ENCODE results near the gene AMBP.
A peak's percentile ranks its signal among the peaks of the same experiment; 100 is the strongest.

Gene AMBP

DNA sequence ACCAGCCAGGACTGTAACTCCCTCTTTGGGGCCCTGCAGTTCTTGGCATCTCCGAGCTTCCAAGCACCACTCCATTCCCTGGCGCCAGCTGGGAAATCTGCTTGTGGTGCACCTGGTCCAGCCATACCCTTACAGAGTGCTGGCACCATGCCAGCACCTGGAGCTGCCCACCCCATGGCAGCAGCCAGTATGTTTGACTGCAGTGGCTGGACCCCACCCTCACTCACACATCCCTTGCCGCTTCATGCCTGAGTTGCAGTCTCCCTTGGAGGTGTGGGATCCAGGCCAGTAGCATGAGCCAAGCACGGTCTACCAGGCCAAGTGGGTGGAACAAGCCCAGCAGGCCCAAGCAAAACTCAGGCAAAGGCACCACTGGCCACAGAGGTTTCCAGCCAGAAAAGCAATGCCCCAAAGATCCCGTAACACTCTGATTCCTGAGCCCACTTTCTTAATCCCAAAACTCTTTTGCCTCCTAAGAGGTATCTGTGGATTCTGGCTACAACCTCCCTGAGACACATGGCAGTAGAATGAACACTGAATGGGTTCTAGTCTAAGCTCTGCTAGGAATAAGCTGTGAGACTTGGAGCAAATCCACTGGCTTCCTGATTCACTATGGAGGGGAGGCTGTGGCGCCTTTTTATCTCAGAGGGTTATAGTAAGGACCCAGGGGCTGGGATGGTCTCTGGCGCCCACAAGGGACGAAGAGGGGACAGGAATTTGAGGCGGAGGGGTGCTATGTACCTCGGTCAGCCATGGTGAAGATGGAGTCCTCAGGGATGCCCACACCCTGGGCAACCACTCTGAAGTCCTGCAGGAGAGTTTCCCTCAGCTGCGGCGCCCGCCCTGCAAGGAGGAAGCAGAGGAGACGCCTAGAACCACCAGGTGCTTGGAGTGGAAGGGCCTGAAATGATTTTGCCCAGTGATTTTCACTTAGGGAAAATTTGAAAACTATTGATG is 5.6 kb downstream of the AMBP start:
- DNase-seq = peak in 1 of 2 donors; percentile 34

DNA sequence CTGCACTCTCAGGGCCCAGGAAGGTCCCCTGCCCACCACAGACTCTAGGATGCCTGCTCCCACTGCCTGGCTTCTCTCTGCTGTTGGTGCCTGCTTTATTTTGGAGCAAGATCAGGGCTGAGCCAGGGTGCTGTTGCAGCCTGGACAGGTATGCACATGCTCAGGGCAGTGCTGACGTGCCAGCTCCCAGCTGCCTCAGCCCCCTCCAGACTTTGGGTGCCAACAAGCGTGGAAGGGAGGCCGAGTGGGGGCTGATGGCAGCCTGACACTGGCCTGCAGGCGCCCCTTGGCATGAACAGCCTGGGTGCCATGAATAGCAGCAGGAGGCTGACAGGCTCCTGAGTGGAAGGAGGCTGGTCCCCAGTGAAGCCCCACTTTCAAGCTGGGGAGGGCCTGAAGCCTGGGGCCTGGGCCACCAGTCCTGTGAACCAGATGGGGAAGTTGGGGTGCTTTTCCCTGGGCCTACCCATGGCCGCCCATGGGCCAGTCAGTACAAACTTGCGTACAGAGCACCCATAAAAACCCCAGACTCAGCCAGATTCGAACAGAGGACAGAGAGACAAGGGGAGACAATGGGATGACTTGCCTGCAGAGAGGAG is 6.8 kb downstream of the AMBP start:
- DNase-seq = no peak

DNA sequence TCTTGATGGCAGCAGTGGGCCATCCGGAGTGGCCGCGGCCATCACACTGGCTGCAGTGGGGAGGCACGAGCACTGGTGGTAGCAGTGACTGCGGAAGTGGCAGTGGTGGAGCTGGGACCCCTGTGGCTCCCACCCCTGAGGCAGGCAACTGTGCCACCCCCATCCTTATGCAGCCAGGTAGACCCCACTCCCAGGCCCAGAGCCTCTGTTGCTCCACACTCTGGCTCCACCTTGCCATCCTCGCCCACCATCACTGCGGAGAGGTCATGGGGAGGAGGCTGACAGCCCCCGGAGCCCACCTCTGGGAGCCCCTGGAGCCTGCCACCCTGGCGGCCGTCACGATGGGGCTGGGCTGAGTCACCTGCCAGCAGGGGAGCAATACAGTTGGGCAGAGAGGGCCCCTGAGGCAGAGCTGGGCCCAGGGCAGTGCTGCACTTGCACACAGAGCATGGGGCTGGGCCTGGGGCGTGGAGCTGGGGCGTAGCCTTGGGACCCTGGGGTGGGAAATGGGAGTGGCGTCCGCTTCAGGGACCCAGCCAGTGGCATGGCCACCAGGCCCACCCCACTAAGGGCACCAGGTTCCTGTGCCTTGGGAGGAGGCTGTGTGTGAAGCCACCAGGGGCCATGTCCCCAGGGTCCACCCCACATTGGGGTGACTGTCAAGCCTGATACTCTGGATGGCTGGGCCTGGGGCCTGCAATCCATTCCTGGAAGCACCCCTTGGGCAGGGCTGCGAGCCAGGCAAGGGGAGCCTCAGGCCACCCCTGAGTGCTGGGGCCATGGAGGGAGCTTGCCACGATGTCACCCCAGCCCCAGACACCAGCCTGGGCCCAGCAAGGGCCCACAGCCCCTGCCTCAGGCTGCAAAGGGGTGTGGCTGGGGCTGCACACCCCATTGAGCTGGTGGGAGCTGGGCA is 7.7 kb downstream of the AMBP start:
- no peak for DNase-seq

DNA sequence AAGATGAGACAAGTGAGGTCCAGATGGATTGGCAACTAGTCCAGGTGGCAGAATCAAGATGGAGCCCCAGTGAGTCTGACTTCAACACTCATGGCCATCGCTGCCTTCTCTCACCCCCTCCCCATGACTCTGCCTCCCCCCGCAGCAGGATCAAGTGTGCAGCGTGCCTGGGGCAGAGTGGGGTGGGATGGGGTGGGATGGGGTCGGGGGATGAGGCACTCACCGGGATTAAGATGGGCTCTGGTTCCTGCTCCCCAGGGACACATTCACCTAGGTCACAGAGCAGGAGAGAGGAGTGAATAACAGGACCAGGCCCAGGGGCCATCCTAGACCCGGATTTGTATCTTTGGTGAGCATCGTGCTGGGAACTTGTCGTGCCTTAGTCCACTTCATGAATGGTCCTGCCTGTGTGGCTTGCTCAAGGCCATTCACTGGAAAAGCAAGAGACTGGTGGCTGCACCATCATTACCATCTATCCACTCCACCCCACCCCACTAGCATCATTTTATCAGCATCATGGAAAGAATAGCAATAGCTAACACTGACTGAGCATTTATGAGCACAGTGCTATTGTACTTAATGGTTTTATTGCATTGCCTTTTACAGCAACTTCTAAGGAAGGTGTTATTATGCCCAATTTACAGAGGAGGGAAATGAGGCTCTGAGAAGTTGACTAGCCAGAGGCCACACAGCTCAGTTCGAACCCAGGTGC is 8.5 kb downstream of the AMBP start:
- no peak for DNase-seq

DNA sequence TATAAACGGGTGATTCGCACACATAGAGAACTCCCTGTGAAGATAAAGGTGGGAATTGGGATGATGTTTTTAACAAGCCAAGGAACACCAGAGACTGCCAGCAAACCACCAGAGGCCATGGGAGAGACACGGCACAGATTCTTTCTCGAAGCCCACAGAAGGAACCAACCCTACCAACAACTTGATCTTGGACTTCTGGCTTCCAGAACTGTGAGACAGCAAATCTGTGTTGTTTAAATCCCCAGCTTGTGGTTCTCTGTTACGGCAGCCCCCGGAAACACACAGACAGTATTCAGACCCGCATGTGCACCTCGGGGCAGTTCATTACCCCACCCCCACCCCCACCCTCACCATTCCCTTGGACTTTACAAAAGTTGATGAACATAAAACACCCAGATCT is 12.8 kb downstream of the AMBP start:
- DNase-seq = no peak

DNA sequence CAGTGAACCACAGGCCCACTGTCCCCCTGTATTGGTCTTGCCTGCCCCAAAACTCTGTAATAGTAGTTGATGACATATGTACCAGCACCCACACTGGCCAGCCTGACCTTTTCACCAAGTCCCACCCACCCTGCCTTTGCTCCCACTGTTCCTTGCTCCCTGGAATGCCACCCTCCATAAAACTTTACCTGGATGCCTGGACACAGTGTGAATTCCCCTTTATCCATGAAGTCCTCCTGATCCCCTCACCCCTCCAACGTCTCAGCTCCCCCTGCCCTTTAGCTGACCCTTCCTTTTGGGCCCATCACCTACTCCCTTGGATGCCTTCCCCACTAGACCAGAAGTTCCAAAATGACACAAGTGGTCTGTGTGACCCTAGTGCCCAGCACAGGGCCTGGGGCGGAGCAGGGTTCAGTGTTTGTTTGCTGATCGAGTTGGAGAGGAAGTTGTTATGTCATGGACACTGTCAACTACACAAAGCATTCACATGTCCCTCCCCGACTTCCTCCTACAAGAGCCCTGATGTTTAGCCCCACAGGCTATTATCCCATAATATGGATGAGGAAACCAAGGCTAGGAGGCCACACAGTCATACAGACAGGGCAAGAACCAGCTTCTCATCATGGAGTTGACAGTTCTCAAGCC is 16.1 kb downstream of the AMBP start:
- DNase-seq = no peak

DNA sequence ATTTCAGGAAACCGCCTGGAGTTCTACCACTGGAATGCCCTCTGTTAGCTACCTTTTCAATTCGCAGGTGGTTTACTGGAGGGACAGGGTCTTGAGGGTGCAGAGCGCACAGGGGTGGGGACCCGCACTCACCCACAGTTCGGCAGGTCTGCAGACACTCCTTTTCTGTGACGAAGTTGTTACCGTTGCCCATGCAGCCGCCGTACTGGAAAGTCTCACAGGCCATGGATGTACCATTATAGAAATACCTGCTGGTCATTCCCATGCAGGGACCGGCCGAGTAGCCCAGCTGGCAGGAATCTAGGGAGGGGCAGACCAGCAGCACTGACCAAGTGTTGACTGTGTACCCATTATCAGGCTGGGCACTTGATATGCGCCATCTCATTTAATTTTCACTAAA is 16.8 kb downstream of the AMBP start:
- no peak for DNase-seq

DNA sequence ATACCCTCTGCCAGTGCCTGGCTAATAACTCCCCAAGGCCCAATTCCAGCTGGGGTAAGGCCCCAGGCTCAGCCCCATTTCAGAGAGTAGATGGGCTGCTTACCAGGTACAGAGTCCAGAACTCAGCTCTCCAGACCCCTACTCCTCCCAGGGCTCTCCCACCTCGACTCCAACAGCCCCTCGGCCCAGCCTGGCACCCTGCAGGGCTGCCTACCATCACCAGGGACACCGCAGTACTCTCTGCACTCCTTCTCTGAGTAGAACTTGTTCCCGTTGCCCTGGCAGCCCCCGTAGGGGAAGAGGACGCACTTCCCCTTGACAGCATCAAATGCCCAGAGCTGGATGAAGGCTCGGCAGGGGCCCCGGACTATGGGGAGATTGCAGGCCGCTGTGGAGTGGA is 17.4 kb downstream of the AMBP start:
- no peak for DNase-seq

DNA sequence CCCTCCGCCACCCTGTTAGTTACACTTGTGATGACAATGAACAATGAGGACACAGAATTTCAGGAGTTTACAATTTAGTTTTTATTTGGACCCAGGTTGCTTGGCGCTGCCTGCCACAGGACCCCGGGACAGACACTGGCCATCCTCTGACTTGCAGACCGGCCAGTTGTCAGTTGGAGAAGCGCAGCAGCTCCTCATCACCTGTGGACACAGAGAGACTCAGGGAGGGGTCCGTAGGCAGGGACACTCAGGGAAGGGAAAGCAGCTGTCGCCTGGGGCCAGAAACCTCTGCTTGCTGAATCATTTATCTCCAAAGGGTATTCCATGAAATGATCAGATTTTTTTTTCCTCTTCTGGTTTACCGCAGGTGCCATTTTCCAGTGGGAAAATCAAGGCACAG is 18.0 kb downstream of the AMBP start:
- no peak for DNase-seq

DNA sequence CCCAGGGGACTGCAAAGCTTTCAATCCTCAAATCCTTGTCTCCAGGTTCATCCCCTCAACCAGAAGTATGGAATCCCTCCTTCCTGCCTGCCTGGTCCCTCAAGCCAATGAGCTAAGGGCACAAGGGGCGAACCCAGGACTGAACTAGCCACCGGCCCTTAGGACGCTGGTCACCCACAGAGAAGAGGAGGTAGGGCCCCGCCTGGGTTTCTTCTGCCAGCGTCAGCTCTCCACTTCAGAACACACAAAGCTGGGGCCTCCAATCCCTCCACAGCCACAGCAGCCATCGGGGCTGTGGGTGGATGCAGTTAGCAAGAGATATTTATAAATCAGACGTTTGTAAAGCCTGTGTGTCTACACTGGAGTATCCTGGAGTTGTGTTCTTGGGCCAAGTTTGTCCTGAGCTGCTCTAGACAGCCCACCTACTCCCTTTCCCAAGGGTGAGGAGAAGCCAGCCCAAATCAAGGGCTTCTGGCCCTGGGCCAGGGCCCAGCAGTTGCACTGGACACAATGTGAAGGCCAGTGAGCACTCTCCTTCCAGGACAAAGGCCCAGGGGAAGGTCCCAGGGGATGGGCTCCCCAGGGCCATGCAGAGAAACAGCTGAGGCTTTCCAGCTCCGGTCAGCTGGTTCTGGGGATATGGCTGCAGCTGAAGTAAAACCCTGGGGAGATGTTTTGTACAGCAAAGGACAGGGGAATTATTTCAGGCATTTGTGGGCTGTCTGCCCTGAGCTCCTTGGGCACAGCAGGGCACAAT is 18.9 kb downstream of the AMBP start:
- DNase-seq = no peak

DNA sequence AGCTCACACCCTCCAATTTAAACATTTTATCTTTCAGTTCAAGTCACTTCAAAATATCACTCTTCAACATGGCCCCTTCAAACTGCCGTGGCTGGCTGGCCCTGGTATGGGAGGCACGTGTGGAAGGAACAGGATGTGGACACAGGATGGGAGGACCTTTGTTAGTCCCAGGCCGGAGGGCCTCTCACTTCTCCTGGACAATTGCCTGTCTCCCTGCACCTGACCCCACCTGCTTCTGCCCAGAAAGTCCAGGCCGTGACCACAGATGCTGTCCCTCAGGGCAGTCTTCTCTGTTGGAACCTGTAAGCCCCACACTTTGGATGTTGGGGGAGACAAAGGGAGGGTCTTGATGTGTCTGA is 19.4 kb downstream of the AMBP start:
- DNase-seq = no peak

DNA sequence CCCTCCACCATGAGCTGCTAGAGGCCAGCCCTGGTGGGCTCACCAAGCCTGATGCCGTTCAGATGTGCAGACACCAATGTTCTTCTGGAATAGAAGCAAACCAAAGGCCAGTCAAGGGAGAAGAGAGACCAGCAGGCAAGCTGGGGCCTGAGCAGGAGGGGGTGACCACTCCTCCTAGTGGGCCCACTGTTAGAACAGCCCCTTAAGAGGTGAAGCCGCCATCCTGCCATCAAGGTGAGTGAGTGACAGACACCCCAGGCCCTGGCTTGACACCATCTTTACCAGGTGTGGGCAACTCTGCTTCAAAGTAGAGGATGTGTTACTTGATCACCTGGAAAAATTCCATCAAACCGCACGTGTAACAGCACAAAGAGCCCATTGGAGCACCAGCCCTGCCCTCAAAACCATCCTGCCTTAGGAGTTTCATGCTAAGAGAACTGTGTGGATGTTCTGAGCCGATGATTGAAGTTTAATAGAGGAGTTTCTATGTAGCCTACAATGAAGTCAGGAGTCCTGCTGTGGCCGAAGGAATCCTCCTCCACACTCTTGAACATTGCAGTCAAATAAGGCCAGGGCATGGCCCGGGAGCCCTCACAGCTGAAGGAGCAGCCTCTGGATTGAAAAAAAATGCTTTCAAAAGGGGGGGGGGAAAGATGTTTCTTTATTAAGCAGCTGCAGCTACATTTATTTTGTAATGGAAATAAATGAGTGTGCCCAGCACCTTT is 20.8 kb downstream of the AMBP start:
- DNase-seq = no peak

DNA sequence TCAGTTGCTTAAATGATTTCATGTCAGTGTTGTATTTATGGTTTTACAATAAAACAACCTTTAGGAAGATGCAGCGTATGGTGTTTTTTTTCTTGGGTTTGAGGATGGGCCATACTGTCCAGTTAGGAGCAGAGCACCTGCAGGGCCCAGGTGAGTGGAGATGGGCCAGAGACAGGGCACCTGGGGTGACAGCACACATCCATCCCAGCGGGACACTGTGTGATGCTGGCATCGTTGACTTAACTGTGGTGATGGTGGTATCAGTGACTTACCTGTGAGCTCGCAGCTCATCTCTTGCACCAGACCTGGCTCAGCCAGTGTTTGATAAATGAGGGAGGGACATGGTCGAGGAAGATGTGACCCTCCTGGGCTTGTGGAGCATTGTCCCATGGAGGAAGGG is 21.6 kb downstream of the AMBP start:
- no peak for DNase-seq

DNA sequence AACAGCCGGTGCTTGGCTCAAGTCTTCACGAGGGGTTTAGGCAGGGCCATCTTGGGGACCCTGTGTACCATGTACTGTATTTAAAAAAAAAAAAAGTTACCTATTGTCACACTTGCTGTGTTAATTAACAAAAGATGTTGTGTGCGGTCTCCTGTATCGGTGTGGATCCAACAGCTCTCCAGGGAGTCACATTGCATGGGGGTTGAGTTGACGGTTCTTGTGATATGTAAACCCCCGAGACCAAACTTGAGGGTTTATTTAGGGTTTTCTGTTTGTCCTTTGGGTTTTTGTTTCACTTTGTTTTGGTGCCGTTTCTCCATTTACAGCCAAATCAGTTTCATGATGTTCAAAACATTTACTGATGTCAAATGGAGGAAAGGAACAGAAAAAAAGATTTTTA is 22.2 kb downstream of the AMBP start:
- DNase-seq = no peak

DNA sequence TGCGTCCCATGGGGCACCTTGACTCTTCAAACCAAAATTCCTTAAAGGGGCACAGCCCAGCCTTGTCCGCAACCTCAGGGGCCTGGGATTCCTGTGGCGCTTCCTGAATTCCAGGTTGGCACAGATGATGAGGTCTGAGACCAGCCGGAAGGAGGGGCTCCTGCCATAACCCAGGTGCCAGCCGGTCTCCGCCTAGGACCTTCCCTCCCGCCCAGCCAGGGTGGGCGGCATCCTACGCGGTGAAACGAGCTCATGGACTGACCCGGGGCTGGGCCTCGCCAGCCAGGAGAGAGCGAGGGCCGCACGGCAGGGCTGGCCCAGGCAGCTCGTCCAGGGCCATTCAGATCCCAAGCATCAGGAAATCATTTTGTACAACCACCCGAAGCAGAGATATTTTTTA is 23.0 kb downstream of the AMBP start:
- DNase-seq = no peak

DNA sequence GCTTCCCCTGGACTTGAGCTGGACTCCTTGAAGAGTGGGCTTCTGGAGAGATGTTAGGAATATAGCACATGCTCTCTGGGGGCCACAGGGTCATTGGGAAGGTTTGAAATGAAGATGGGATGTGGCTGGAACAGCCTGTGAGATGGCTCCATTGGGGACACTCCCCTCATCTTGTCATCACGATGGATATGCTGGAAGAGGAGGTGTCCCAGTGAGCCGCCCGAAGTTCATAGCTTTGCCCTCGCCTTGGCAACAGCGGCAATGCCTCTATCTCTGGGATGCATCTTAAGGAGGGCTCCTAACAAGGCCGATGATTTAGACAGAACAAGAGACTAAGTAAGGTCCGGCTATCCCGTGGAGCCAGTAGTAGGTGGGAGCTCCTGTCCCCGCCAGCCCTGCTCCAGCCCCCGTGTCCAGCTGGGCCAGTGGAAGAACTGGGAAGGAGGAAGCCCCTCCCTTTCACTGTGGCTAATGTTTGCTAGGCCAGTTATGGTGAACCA is 23.9 kb downstream of the AMBP start:
- no peak for DNase-seq

DNA sequence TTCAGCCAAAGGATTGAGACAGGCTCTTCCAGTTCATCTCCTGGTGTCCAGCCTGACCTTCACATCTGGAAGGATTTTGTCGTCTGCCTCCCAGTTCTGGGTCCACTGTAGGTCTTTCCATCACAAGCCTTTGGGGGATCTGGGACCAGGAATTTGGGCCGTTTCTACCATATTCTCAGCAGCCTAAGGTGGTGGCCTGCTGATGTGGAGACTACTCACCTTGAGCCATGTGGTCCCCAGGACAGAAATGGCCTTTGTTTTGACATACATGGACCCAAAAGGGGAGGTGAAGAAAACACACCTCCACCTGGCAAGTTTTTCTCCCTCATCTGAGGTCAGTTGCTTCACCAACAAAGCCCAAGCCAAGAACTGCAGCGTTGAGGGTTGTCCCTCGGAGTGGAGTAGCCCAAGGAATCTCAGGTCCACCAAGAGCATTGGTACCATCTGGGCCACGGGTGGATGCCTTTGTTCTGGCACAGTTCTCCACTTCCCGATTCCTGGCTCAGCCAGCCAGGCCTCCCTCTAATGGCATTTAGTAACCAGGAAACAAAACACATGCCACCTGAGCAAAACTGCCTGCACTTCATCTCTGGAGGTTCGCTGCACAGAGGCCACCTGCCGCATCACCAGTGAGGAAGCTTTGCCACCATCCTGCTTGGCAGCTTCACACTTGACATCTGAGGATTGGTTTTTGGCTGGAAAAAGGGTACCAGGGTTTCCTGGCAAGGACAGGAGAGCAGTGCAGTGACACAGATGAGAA is 24.7 kb downstream of the AMBP start:
- DNase-seq = no peak

DNA sequence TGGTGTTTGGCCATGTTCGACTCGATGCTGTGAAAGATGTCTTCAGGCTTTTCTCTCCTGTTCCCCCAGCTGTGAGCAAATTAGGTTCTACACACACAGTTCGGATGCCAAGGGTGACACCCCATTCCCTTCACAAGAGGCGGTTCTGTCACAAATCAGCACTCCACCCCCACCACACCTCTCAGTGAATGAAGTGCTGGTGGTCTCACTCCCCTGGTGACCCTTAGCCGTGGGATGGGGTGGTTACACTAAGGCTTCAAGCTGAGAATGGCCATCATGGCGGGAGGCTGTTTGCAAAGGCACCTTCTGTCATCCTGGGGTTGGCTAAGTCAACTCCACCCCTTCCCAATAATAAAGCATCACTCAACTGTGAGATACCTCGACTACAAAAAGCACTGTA is 26.4 kb downstream of the AMBP start:
- DNase-seq = no peak

DNA sequence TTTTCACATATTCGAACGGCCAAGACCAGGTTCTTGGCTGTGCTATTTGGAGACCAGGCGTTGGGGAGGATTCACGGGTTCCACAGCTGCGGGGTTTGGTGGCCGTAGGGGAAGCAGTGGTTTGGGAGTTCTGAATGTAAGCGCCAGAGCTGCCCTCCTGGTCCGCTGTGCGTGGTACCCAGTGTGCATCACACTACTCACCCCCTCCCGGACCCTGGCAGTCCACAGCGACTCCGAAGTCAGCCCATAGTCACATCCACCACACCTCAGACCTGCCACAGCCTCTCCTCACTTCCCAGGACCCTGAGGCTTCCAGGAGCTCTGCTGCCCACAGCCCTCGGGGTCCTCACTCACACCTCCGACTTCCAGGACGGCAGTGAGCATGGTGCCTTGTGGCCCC is 26.8 kb downstream of the AMBP start:
- no peak for DNase-seq

DNA sequence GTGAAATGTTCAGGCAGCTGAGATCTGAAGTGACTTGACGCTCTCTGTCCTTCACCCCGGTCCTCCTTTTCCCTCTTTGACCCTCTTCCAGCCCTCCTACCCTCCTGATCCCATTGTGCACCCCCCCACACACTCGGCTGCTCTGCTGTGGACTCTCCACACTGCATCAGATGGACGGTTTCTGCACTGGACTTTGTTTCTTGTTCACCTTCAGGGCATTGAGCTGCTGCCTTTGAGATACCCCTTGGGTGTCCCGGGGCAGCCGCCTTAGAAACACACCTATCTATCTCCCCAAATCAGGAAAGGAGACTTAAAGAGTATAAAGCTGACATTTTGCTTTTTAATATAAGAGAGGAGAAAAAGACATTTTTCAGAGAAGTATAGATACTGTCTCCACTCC is 27.5 kb downstream of the AMBP start:
- no peak for DNase-seq
